Measurements from ENCODE around the gene CPSF7.

DNA sequence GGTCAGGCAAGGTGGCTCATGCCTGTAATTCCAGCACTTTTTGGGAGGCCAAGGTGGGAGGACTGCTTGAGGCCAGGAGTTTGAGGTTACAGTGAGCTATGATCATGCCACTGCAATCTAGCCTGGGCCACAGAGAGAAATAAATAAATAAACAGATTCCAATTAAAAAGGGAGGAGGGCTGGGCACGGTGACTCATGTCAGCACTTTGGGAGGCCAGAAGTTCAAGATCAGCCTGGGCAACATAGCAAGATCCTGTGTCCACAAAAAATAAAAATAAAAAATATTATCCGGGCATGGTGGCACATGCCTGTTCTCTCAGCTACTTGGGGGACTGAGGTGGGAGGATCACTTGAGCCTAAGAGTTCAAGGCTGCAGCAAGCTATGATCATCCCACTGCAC is 75.6 kb downstream of the CPSF7 start:
- TF ChIP-seq EZH2phosphoT487 (IDR thresholded peaks at IDR 0.05; ENCODE audit: low read depth, severe bottlenecking, unreplicated experiment) (no peak), EZH2 (IDR thresholded peaks at IDR 0.05; ENCODE audit: borderline replicate concordance) (no peak)

Measured in hepatocyte (in vitro differentiated cells).